C4-2B (cell line): Measurements from ENCODE around the gene QDPR.

ENCODE experiments used
- ZFX ChIP-seq: fragments of 450-650 bp; IDR thresholded peaks from 2 replicates; pipeline ENCODE4 v1.6.1; 2017
- TF ChIP-seq, protein P1 (sequence below): fragments of 450-650 bp; conservative IDR thresholded peaks from 2 replicates; pipeline ENCODE4 v1.5.1; 2017; ENCODE audit warnings: mild to moderate bottlenecking

GRCh38 chr4:17516980-17517379, 5.1 kb upstream of the QDPR start:
- TF ChIP-seq, protein P1, sequence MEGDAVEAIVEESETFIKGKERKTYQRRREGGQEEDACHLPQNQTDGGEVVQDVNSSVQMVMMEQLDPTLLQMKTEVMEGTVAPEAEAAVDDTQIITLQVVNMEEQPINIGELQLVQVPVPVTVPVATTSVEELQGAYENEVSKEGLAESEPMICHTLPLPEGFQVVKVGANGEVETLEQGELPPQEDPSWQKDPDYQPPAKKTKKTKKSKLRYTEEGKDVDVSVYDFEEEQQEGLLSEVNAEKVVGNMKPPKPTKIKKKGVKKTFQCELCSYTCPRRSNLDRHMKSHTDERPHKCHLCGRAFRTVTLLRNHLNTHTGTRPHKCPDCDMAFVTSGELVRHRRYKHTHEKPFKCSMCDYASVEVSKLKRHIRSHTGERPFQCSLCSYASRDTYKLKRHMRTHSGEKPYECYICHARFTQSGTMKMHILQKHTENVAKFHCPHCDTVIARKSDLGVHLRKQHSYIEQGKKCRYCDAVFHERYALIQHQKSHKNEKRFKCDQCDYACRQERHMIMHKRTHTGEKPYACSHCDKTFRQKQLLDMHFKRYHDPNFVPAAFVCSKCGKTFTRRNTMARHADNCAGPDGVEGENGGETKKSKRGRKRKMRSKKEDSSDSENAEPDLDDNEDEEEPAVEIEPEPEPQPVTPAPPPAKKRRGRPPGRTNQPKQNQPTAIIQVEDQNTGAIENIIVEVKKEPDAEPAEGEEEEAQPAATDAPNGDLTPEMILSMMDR: no peak
- TF ChIP-seq ZFX: no peak
